Activated effector memory CD4-positive, alpha-beta T cell treated with anti-CD3 and anti-CD28 coated beads, Interleukin-2, amount 50 U/mL, for 16 hours (primary cell): ENCODE results near the gene TCF25.

Experiments
- DNase-seq: peaks from one replicate; pipeline ENCODE4 v3.0.0-alpha.2; 2020

The TCF25 gene

GRCh38 chr16:89949121-89949742 lies 75.8 kb downstream of the TCF25 start:
- DNase-seq: no peak

DNA sequence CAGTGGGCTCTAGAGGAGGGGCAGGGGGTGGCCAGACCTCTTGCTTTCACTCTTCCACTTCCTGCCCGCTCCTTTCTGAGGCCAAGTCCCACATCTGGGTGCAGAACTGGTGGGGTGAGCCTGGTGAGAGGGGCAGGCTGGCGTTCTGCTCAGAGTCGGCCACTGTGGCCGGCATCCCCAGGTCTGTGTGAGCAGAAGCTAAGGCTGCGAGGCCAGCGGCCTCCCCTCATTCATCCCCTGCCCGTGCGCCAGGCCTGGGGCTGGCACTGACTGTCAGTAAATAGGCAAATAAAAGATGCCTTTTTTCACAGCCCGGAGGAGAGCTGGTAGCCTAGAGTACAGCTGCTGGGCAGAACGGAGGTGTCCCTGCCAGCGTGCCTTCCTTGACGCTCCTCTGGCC lies 76.4 kb downstream of the TCF25 start:
- DNase-seq: no peak

GRCh38 chr16:89951509-89951908 lies 78.1 kb downstream of the TCF25 start:
- DNase-seq: no peak

GRCh38 chr16:89952049-89952448 lies 78.7 kb downstream of the TCF25 start:
- DNase-seq: no peak

- DNase-seq: no peak
Measured at GRCh38 chr16:89952551-89952950, 79.2 kb downstream of the TCF25 start.

DNA sequence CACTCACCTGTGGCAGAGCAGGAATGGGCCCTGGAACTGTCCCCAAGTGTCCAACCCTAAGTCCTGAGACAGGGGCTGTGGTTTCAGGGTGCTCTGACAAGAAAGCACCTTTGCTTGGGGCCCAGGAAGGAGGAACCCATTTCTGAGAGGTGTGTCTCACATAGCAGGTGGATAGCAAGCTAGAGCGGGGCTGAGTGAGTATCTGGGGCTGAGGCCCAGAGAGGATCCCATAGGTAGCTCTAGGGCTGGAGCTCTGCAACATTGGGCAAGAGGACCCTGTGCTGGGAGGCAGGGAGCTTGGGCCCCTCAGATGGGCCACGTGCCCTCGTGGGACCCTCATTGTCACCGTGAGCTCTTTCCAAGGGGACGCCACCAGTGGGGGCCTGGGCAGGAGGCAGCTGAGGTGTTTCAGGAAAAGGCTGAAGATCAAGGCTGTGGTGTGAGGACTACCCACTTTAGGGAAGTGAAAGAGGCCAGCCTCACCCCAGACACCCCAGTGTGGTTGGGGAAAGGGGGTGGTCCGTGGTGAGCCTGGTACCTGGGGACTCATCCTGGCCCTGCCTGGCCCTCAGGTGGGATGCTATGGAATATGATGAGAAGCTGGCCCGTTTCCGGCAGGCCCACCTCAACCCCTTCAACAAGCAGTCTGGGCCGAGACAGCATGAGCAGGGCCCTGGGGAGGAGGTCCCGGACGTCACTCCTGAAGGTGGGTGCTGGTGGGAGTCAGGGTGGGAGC lies 80.4 kb downstream of the TCF25 start:
- no peak for DNase-seq

- no peak for DNase-seq
Measured at GRCh38 chr16:89954462-89954861, 81.1 kb downstream of the TCF25 start.

- no peak for DNase-seq
Measured at GRCh38 chr16:89955001-89955685, 81.8 kb downstream of the TCF25 start.

- no peak for DNase-seq
Measured at GRCh38 chr16:89956505-89957215, 83.3 kb downstream of the TCF25 start.

DNA sequence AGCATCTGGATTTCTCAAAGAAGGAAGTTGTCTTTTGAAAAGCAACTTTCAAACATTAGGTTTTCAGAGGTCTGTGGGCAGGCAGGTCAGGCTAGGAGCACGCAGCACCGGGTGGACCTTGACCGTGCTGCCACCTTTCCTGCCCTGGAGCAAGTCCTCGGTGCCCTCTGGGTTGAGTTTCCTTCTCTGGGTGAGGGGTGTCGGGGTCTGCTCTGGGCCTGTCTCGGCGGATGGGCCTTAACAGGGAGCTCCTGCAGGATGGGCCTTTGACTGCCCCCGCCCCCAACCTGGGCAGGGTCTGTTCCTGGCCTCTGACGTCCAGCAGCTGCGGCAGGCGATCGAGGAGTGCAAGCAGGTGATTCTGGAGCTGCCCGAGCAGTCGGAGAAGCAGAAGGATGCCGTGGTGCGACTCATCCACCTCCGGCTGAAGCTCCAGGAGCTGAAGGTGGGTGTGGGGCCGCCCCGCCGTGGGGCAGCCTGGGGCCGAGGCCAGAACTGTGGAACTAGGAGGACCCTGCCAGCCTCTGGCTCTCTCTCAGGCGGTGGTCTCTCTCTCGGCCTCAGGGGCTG lies 83.9 kb downstream of the TCF25 start:
- DNase-seq: no peak

DNA sequence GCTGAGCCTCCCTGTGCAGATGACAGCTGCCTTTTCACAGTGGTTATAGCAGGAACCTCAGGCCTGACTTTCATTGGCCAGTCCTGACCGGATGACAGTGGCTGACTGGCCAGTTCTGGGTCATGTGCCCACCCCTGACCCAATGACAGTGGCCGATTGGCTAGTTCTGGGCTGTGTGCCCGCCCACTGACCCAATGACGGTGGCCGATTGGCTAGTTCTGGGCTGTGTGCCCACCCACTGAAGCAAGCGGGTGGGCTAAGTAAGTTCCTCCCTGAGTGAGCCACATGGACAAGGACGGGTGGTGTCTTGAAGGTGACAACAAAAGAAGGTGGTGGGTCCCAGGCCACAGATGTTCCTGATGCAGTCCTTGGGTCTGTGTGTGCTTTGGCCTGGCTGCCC lies 84.7 kb downstream of the TCF25 start:
- DNase-seq: no peak

DNA sequence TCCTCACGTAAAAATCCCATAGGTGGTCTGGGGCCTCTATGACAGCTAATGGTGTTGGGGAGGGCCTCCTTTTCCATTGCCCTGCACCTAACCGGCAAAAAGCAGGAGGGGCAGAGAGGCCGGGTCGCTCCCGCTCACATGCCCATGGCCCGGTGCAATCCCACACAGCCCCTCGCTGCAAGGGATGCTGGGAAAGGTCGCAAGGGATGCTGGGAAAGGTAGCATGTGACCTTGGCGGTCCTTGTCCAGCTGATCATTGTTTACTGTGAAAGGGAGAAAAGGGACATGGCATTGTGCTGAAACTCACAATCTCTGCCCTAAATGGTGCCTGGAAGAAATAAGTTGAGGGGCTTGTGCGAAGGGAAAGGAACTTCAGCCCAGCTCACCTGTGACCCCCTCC lies 85.2 kb downstream of the TCF25 start:
- no peak for DNase-seq

DNA sequence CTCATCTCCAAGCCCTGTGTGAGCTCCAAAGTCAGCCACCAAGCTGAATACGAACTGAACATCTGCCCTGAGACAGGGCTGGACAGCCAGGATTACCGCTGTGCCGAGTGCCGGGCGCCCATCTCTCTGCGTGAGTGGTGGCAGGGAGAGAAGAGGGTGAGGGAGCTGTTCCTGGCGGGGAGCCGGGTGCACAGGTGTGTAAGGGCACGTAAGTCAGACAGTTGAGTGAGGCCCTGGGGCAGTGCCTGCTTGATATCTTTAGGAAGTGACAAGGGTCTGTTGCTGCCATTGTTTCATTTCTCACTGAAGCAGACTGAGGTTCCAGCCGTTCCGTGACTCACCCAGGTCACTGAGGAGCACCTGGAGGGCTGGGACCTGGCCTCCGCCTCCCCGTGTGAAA lies 87.6 kb downstream of the TCF25 start:
- no peak for DNase-seq
